HEK293T (cell line): ENCODE results near the gene TMEM240.

Experiments
- CTCF ChIA-PET: fragments of 350-600 bp; formaldehyde crosslinking; extraction: SDS; loops from one replicate; lab custom pipeline; 2021; ENCODE audit warnings: antibody characterized with exemption, inconsistent platforms; lab: Yijun Ruan, JAX
- POLR2A ChIA-PET: fragments of 350-600 bp; formaldehyde crosslinking; extraction: SDS; loops from one replicate; lab custom pipeline; 2020; ENCODE audit warnings: antibody characterized with exemption, inconsistent platforms; lab: Yijun Ruan, JAX
- DNase-seq: peaks from one replicate; pipeline ENCODE4 v3.0.0; 2012; ENCODE audit warnings: mixed read lengths; ENCODE audit errors: extremely low spot score
- ARNT ChIP-seq: fragments of 450-650 bp; IDR thresholded peaks from 2 replicates; pipeline ENCODE4 v1.6.1; 2017; ENCODE audit warnings: mild to moderate bottlenecking
- BHLHE40 ChIP-seq: fragments of 450-650 bp; IDR thresholded peaks from 2 replicates; pipeline ENCODE4 v1.6.1; 2016; ENCODE audit warnings: mild to moderate bottlenecking, moderate library complexity, borderline replicate concordance
- CTBP1 ChIP-seq: fragments of 450-650 bp; IDR thresholded peaks from 2 replicates; pipeline ENCODE4 v1.6.1; 2016; ENCODE audit warnings: borderline replicate concordance
- ELF4 ChIP-seq: fragments of 450-650 bp; IDR thresholded peaks from 2 replicates; pipeline ENCODE4 v1.6.1; 2017; ENCODE audit warnings: antibody characterized with exemption
- FOXA1 ChIP-seq: fragments of 450-650 bp; IDR thresholded peaks from 2 replicates; pipeline ENCODE4 v1.6.1; 2016; ENCODE audit warnings: mild to moderate bottlenecking
- FOXK2 ChIP-seq: fragments of 450-650 bp; IDR thresholded peaks from 2 replicates; pipeline ENCODE4 v1.6.1; 2016; ENCODE audit warnings: mild to moderate bottlenecking
- FOXM1 ChIP-seq: fragments of 450-650 bp; IDR thresholded peaks from 2 replicates; pipeline ENCODE4 v1.6.1; 2017; ENCODE audit warnings: mild to moderate bottlenecking, borderline replicate concordance
- HDGF ChIP-seq: fragments of 450-650 bp; IDR thresholded peaks from 2 replicates; pipeline ENCODE4 v1.6.1; 2017; ENCODE audit warnings: antibody characterized with exemption, borderline replicate concordance
- L3MBTL2 ChIP-seq: fragments of 450-650 bp; conservative IDR thresholded peaks from 2 replicates; pipeline ENCODE4 v1.6.1; 2016; ENCODE audit warnings: mild to moderate bottlenecking
- LEF1 ChIP-seq: fragments of 450-650 bp; IDR thresholded peaks from 2 replicates; pipeline ENCODE4 v1.6.1; 2017; ENCODE audit warnings: mild to moderate bottlenecking, borderline replicate concordance
- NFRKB ChIP-seq: fragments of 450-650 bp; IDR thresholded peaks from 2 replicates; pipeline ENCODE4 v1.6.1; 2016; ENCODE audit warnings: mild to moderate bottlenecking, moderate library complexity
- PKNOX1 ChIP-seq: fragments of 450-650 bp; IDR thresholded peaks from 2 replicates; pipeline ENCODE4 v1.6.1; 2016
- SP1 ChIP-seq: fragments of 450-650 bp; IDR thresholded peaks from 2 replicates; pipeline ENCODE4 v1.6.1; 2017
- SUZ12 ChIP-seq: fragments of 450-650 bp; IDR thresholded peaks from 2 replicates; pipeline ENCODE4 v1.6.1; 2016; ENCODE audit warnings: mild to moderate bottlenecking
- TARDBP ChIP-seq: fragments of 450-650 bp; IDR thresholded peaks from 2 replicates; pipeline ENCODE4 v1.6.1; 2016
- ZNF384 ChIP-seq: fragments of 450-650 bp; IDR thresholded peaks from 2 replicates; pipeline ENCODE4 v1.6.1; 2016

TMEM240 gene

GRCh38 chr1:1539310-1540089 lies 924 bp downstream of the TMEM240 start:
- ChIA-PET CTCF (no interaction called here), POLR2A (no interaction called here)
- no peak for DNase-seq
- TF ChIP-seq LEF1: no peak
- TF ChIP-seq PKNOX1: no peak
- TF ChIP-seq ZNF384: no peak
- no peak for TF ChIP-seq SP1
- no peak for TF ChIP-seq SUZ12
- no peak for TF ChIP-seq NFRKB
- no peak for TF ChIP-seq TARDBP
- TF ChIP-seq FOXA1: no peak
- no peak for TF ChIP-seq FOXM1
- TF ChIP-seq HDGF: no peak
- TF ChIP-seq BHLHE40: no peak
- TF ChIP-seq ELF4: no peak
- no peak for TF ChIP-seq L3MBTL2
- TF ChIP-seq FOXK2: no peak
- TF ChIP-seq ARNT: no peak
- TF ChIP-seq CTBP1: no peak

- no peak for DNase-seq
- CTCF ChIA-PET: no interaction called here
- POLR2A ChIA-PET: no interaction called here
- no peak for TF ChIP-seq PKNOX1
- TF ChIP-seq LEF1: no peak
- TF ChIP-seq ARNT: no peak
- TF ChIP-seq SP1: no peak
- TF ChIP-seq HDGF: no peak
- no peak for TF ChIP-seq NFRKB
- TF ChIP-seq FOXM1: no peak
- TF ChIP-seq ELF4: no peak
- TF ChIP-seq L3MBTL2: no peak
- no peak for TF ChIP-seq CTBP1
- TF ChIP-seq BHLHE40: no peak
- no peak for TF ChIP-seq FOXK2
- TF ChIP-seq ZNF384: no peak
- TF ChIP-seq TARDBP: no peak
- no peak for TF ChIP-seq SUZ12
Measured at GRCh38 chr1:1538989-1539309, 1.5 kb downstream of the TMEM240 start.

GRCh38 chr1:1538334-1538733 lies 2.1 kb downstream of the TMEM240 start:
- TF ChIP-seq TARDBP (no peak), BHLHE40 (no peak), FOXK2 (no peak)
- CTCF ChIA-PET: no interaction called here

GRCh38 chr1:1537626-1538250 lies 2.7 kb downstream of the TMEM240 start:
- TF ChIP-seq SP1: no peak
- no peak for TF ChIP-seq BHLHE40
- TF ChIP-seq ARNT: no peak
- TF ChIP-seq ELF4: no peak
- TF ChIP-seq L3MBTL2: no peak
- no peak for TF ChIP-seq NFRKB
- no peak for TF ChIP-seq SUZ12
- no peak for TF ChIP-seq TARDBP
- TF ChIP-seq CTBP1: no peak
- TF ChIP-seq LEF1: no peak
- no peak for TF ChIP-seq FOXA1
- no peak for TF ChIP-seq ZNF384
- no peak for TF ChIP-seq PKNOX1
- TF ChIP-seq HDGF: no peak
- no peak for TF ChIP-seq FOXK2
- TF ChIP-seq FOXM1: no peak
- POLR2A ChIA-PET: no interaction called here
- CTCF ChIA-PET: no interaction called here
- DNase-seq: no peak

More at GRCh38 chr1:1538334-1538733, 2.1 kb downstream of the TMEM240 start:
- POLR2A ChIA-PET: no interaction called here
- no peak for DNase-seq

- ChIA-PET POLR2A (interaction anchor here (1.2 kb wide), 1 partner anchor 14 kb away, joined by 3 read pairs; no protein-coding TSS in a partner anchor), CTCF (no interaction called here)
- no peak for DNase-seq
- TF ChIP-seq ZNF384 (no peak), ARNT (no peak), LEF1 (no peak), L3MBTL2 (no peak), CTBP1 (no peak), FOXA1 (no peak), TARDBP (no peak), NFRKB (no peak), FOXM1 (no peak), PKNOX1 (no peak), SUZ12 (no peak), HDGF (no peak), FOXK2 (no peak), ELF4 (no peak), SP1 (no peak), BHLHE40 (no peak)
Measured at GRCh38 chr1:1536938-1537546, 3.4 kb downstream of the TMEM240 start.
